ENCODE measurements around the gene INO80C.
"Not testable (repeated sequence)": the region's sequence is repeated elsewhere in the genome, so short reads cannot be mapped to it uniquely, and the experiment has no call there.

INO80C gene

DNA sequence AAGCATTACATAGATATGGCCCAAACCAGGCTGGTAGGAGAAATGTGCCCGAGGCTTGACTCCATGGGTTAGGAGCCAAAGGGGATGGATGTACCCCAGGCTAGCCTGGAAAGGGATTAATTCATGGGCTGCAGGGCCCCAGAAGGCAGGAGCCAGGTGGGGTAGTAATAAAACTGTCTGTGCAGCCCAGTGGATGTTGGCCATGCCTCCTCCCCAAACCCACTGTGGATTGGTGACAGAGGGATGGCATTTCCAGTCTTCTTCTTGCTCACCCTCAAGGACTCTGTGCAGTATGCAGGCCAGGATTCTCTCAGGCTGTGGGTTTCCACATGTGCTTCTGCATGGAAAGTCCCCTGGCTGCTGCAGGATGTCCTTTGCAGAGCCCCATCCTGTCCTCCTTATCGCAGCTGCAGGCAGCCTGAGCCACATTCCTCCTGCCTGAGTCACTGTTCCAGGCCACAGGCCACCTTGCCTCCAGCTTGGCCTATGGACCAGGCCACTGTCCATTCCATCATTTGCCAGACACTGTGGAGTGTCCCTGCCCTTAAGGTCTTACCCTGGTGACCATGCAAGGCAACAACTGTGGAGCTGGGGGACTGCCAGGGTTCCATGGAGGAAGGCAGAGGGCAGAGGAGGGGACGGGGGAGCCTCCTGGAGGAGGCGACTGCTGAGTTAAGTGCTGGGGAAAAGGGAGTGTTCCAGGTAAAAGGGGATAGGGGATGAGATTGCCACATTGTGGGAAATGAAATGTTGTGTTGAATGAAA is 38.9 kb downstream of the INO80C start:
- no peak for DNase-seq

DNA sequence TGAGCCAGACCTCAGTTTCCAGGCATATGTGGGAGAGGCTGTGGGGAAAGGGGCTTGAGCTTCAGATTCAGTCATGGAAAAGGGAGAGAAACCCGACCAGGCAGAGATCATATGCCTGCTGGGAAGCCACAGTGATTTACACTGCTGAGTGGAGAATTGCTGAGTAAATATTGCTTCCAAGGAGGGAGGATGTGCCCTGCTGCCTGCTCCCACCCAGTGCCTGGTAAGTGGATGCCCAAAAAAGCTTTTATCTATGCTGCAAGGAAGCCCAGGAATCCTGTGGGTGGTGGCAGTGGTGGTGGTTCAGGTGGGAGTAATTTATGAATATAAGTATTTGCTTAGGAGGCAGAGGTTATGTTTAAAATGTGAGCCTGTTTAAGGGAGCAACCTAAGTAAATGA is 39.5 kb downstream of the INO80C start:
- DNase-seq, result no peak

DNA sequence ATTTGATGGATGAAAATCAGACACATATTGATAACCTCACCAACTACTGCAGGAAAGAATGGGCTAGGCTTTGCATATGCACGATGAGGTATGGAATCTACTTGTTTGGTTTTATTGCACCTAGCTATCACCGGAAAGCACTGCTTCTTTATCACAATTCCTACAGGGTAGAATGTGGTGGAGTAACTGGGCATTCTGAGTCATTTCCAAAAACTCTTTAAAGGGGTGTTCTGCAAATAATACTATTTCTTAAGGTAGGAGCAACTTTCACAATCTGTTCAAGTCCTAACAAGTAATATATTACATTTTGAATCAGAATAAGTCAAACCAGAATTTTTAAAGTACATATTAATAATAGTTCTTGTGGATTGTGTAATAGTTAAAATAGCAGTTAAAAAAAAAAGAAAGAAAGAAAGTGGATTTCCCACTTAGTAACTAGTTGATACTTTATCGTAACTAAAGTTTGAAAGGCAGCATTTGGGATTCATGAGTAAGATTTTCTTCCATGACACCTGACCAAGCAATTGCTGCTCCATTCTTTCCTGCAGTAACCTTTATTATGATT is 40.5 kb downstream of the INO80C start:
- DNase-seq, result no peak

DNA sequence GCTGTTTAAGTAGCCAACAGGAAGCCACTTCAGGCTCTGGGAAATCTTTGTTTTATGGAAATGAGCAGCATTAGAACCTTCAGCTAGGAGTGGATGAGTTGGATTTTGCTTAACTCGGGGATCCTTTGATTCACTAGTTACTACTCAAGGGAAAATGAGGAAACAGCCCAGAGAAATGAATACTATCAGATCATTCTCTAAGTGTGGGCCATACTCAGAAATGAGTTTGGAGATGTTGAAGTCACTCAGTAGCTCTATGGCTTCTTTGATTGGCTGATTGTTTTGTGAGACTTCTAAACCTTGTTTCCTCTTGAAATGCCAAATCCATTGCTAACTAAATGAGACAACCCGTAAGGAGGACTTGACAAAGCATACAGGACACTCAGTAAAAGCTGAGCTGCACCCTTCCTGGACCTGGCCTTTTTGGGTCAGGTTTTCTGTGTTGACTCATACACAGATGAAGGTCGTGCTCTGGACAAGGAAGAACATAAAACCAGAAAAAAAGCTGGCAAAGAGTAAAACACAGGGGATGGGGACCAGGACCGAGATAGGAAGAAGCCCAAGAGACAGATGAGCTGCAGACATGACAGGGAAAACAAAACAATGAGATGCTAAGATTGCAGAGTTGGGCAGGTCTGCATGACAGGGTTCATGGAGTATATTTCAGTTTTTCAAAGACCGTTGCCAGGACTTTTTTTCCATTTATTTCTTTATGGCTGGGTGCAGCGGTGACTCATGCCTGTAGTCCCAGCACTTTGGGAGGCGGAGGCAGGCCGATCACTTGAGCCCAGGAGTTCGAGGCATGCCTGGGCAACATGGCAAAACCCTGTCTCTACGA is 41.6 kb downstream of the INO80C start:
- no peak for DNase-seq

GRCh38 chr18:35454803-35455202 is 43.0 kb downstream of the INO80C start:
- no peak for DNase-seq

GRCh38 chr18:35453065-35453464 is 44.7 kb downstream of the INO80C start:
- DNase-seq, result not testable (repeated sequence)

- no peak for DNase-seq
Observed at GRCh38 chr18:35451916-35452315, 45.8 kb downstream of the INO80C start.

- DNase-seq, result no peak
Observed at GRCh38 chr18:35451032-35451431, 46.7 kb downstream of the INO80C start.

DNA sequence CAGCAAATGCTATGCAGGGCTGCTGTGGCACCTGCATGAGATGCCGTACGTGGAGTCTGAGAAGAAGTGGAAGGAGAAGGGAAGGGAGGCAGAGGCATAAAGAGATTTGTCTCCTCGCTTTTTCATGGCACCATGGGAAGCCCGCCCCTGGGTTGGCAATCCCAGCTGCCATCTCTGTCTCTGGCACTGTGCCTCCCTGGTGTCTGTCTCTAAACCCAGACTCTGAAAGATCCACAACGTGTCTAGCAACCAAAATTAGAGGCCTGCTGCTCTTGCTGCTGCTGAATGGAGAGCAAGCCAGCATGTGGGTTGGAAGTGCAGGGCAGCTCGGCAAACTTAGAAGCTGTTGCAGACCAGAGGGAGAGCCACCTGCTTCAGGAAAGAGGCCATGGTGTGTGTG is 53.1 kb downstream of the INO80C start:
- DNase-seq, result no peak

- no peak for DNase-seq
Observed at GRCh38 chr18:35443847-35444246, 53.9 kb downstream of the INO80C start.

GRCh38 chr18:35443434-35443833 is 54.3 kb downstream of the INO80C start:
- no peak for DNase-seq

DNA sequence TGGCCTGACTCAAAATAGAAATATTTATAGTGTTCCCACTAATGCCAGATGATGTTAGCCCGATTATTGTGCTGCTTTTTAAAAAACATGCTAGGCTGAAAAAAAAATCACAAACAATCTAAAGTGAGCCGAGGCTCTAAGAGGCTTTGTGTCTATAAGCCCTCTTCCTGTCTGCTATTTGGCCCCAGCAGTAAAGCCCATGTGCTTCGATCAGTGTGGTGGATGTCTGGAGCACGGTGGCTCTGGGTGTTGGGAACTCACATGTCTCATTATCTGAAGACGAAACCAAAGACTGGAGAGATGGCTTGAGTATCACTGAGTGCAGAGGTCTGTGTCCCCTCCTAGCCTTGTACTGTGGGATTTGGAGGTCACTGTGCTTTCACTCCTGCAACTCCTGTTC is 55.1 kb downstream of the INO80C start:
- DNase-seq, result no peak

- no peak for DNase-seq
Observed at GRCh38 chr18:35441857-35442595, 55.7 kb downstream of the INO80C start.

DNA sequence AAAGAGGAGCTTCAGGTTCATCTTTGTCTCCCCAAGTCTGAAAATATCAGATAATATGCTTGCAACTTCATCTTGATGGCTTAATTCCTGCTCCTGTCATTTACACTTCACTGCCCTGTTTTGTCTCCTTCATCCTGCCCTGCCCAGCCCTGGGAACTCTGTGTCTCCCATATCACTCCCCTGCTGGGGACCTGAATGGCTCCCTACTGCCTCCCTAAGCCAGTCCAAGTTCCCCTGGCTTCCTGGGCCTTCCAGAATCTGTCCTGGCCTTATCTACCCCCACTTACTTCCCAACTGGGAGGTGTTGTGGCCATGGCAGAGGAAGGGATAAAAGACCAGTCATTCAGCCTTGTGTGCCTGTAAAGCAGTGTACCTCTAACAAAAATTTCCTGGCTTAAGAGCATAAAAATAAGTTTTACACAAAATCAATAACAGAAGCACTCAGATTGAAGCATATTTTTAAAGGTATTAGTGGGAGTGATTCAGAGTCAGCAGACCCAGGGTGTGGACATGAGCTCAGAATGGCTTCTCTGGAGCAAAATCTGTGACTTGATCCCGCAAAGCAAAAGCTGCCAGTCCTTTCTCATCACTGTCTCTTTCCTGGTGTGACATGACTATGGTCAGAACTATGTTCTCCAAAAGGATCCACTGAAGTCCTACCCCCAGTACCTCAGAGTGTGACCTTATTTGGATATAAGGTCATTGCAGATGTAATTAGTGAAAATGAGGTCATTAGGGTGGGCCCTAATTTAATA is 59.1 kb downstream of the INO80C start:
- no peak for DNase-seq

DNA sequence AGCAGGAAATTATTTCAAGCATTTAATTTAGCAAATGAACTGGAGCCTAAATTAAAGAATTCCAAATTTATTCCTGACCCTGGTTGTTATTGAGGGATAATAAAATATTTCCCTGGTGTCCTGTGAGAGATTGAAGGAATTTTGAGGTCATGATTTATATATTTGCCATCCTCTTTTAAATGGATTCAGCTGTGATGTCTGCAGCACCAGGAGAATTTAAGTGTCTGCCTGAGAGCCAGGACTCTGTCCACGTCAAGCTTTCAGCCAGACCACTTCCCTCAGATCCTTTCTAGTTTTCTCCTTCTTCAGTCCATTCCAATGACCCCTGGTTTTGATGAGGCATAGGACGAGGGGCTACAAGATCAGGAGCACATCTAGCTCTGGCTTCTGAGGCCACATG is 59.9 kb downstream of the INO80C start:
- DNase-seq, result no peak

DNA sequence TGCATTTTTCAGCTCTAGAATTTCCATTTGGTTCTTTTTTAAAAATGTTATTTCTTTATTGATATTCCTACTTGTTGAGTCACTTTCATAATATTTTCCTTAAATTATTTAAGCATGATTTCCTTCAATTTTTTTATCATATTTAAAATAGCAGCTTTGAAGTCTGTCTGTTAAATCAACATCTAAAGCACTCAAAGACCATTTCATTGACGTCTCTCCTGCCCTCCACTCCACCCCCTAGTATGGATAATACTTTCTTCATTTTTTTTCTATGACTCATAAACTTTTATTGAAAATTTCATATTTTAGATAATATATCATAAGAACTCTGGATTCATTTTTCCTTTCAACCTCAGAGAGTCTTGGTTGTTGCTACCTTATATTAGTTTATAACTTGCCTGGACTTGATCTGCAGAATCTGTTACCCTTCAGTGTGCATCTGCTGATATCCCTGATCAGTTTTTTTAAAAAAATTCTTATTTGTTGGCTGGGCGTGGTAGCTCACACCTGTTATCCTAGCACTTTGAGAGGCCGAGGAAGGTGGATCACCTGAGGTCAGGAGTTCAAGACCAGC is 61.6 kb downstream of the INO80C start:
- DNase-seq, result no peak

GRCh38 chr18:35435401-35435800 is 62.4 kb downstream of the INO80C start:
- no peak for DNase-seq

DNA sequence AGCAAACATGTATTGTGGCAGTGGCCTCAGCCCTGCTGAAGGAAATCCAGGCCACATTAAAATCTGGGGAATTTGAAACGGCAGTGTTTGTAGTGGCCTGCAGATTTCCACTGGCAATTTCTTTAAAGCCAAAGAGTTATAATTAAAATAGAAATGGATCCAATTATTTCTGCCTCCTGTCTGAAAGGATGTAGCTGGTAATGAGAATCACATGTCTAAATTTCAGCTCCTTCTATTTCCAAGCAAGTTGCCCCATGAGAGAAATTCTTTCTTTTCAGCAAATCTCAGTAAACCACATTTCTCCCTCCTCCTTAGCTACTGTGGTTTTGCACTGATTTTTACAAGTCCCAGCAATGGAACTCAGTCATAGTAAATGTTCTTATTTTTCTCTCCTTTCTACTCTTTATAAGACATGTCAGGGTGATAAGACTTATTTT is 65.2 kb downstream of the INO80C start:
- DNase-seq, result no peak

GRCh38 chr18:35431374-35431741 is 66.4 kb downstream of the INO80C start:
- no peak for DNase-seq

GRCh38 chr18:35430721-35431373 is 66.9 kb downstream of the INO80C start:
- DNase-seq, result no peak

DNA sequence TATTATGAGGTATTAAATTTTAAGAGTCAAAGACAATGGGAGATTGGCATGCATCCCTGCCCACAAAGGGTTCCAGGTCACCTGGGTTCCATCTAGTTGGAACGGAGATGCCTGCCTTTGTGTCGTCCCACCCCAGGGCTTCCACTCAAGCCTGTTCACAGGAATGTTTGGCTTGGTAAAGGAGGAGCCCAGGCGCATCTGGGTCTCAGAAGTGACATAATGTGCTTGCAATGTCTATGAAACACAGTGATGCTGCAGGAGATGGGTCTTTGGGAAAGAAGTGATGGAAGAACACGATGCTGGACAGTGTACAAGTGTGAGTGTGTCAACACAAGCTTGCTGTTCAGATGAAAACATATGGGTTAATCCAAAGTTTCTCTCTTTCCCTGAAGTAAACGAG is 71.0 kb downstream of the INO80C start:
- no peak for DNase-seq

- DNase-seq, result no peak
Observed at GRCh38 chr18:35424356-35424755, 73.4 kb downstream of the INO80C start.

Data from effector CD4-positive, alpha-beta T cell (primary cell).